ENCODE data around the gene ADGRG7. TPM values are rescaled to one million over a fixed set of nuclear protein-coding genes. Genes with fewer than 3 reads are reported as not detected.

Gene ADGRG7
- total and polyA plus RNA-seq, 8 donors: 0.12 TPM; not detected in 7

GRCh38 chr3:100614941-100615340, 5.5 kb downstream of the ADGRG7 start:
- DNase-seq (no peak), FAIRE-seq (no peak), ATAC-seq (peak in 2 of 4 donors; percentile 33 to 49)
- no peaks in the 10 kb centered on the region for H3K36me3 ChIP-seq
- no peak for TF ChIP-seq CTCF (IDR thresholded peaks at IDR 0.05)
- peaks cover 0 to 21% (median 9%) of the 10 kb centered on the region in 3 donors for H3K4me1 ChIP-seq
- H3K27ac ChIP-seq: no peak overlapping the region
- no peaks in the 10 kb centered on the region for H3K27me3 ChIP-seq
- intact Hi-C loops (cut with DNase I): no loop called here
- H3K9me3 ChIP-seq: no peaks in the 10 kb centered on the region
- no peak overlapping the region for H3K4me3 ChIP-seq

GRCh38 chr3:100615684-100616083, 6.3 kb downstream of the ADGRG7 start:
- Histone ChIP-seq H3K36me3 (no peaks in the 10 kb centered on the region), H3K27ac (no peak overlapping the region), H3K4me3 (no peak overlapping the region), H3K9me3 (no peaks in the 10 kb centered on the region), H3K27me3 (no peaks in the 10 kb centered on the region), H3K4me1 (peaks cover 0 to 21% (median 9%) of the 10 kb centered on the region in 3 donors)
- TF ChIP-seq CTCF (IDR thresholded peaks at IDR 0.05): no peak
- no peak for FAIRE-seq
- no peak for ATAC-seq
- intact Hi-C loops (cut with DNase I): no loop called here
- DNase-seq: no peak

- intact Hi-C loops (cut with DNase I): no loop called here
- H3K4me3 ChIP-seq: no peak overlapping the region
- no peak for TF ChIP-seq CTCF (IDR thresholded peaks at IDR 0.05)
- H3K4me1 ChIP-seq: no peaks in the 10 kb centered on the region
- FAIRE-seq (no peak), DNase-seq (no peak), ATAC-seq (no peak)
- H3K27ac ChIP-seq: no peak overlapping the region
- no peaks in the 10 kb centered on the region for H3K36me3 ChIP-seq
- H3K9me3 ChIP-seq: no peaks in the 10 kb centered on the region
- H3K27me3 ChIP-seq: no peaks in the 10 kb centered on the region
Measured at GRCh38 chr3:100621251-100621650, 11.8 kb downstream of the ADGRG7 start.

- WGBS, 2 donors: 53 to 59% methylated on average over 2 of the region's 2 CpGs
- no peak overlapping the region for H3K4me3 ChIP-seq
- FAIRE-seq (no peak), DNase-seq (no peak), ATAC-seq (no peak)
- no peaks in the 10 kb centered on the region for H3K36me3 ChIP-seq
- intact Hi-C loops (cut with DNase I): no loop called here
- H3K27ac ChIP-seq: no peak overlapping the region
- H3K9me3 ChIP-seq: no peaks in the 10 kb centered on the region
- peaks cover 0 to 4% (median 0%) of the 10 kb centered on the region in 4 donors for H3K27me3 ChIP-seq
- H3K4me1 ChIP-seq: no peaks in the 10 kb centered on the region
- TF ChIP-seq CTCF (IDR thresholded peaks at IDR 0.05): no peak
Measured at GRCh38 chr3:100627491-100627890, 18.1 kb downstream of the ADGRG7 start.

- no peaks in the 10 kb centered on the region for H3K36me3 ChIP-seq
- no peaks in the 10 kb centered on the region for H3K4me1 ChIP-seq
- H3K4me3 ChIP-seq: no peak overlapping the region
- FAIRE-seq (no peak), ATAC-seq (no peak), DNase-seq (no peak)
- no peaks in the 10 kb centered on the region for H3K9me3 ChIP-seq
- peaks cover 0 to 4% (median 0%) of the 10 kb centered on the region in 4 donors for H3K27me3 ChIP-seq
- no peak for TF ChIP-seq CTCF (IDR thresholded peaks at IDR 0.05)
- intact Hi-C loops (cut with DNase I): no loop called here
- H3K27ac ChIP-seq: no peak overlapping the region
- 52 to 71% methylated on average over 3 of the region's 3 CpGs for WGBS, 2 donors
Measured at GRCh38 chr3:100629421-100630127, 20.2 kb downstream of the ADGRG7 start.

All from pancreas (tissue), 10 donors.